ENCODE data around the gene LRP4.

LRP4 gene

DNA sequence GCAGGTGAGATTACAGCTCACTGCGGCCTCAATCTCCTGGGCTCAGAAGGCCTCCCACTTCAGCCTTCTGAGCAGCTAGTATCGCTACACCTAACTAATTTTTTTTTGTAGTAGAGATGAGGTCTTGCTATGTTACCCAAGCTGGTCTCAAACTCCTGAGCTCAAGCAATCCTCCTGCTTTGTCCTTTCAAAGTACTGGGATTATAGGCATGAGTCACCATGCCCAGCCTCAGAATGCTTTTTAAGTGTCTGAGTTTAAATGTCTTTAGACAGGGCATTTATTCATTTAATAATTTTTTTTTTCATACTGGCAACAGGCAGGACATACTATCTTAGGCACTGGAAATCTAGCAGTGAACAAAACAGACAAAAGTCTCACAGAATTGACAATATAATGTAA, 27.7 kb downstream of the LRP4 start:
- DNase-seq, result no peak

DNA sequence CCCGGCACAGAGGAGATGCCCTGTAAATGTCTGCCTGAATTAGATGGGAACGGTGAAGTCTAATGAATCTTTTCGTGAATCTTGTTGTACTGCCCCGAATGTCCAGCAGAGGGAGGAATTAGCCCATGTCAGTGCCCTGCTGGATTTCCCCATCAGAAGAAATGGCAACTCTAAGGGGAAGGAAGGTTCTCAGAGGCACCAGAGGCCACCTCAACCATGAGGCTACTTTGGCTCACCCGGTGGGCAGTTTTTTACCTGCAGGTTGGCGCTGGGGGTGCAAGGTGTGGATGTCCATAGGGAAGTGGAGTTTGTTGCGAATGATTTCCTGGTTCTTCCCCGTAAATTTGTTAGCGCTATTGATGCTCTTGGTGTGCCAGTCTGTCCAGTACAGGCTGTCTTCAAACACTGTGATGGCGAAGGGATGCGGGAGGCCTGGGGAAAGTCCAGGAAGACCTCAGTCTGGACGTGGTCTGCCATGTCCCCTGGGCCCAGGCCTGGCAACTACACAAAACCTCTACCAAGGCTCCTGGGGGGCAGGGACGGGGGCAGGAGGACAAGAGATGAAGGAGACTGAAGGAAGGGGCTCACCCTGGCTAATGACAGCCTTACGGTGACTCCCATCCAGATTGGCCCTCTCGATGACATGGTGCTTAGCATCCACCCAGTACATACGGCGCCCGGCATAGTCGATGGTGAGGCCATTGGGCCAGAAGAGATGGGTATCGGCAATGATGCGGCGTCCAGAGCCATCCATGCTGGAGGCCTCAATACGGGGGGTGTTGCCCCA, 28.5 kb downstream of the LRP4 start:
- DNase-seq, result peak; percentile 54

DNA sequence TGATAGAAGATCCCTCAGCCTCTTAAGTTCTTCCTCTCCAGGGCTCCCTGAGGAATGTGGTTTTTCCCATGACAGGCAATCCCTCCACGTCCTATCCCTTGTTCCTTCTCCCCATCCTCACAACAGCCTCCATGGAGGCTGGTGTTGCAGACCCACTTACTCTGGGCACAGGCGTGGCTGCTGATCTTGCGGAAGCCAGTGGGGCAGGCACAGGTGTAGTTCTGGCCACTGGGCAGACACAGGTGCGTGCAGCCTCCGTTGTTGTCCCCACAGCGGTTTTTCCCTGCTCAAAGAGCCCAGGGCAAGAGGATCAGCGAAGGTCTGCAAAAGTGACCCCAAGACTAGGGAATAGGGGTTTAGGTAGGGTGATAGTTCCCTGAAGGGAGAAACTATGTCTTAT, 29.1 kb downstream of the LRP4 start:
- DNase-seq, result no peak

DNA sequence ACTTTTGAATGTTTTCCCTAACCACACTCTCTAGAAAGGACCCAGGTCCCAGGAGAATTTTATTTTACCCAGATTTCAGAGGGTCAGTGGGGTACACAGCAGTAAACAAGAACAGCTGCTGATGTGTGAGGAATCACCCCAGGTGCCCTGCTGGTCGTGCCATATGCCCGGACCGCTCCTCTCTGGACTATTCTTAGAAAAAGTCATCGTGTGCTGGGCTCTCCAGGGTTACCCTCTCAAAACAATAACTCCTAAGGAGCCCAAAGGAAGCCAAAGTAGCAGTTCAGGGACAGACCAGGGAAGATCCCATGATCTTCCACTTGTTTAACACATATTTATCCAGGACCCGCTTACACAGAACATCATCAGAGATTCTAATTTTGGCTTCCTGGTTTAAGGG, 29.7 kb downstream of the LRP4 start:
- DNase-seq, result no peak

DNA sequence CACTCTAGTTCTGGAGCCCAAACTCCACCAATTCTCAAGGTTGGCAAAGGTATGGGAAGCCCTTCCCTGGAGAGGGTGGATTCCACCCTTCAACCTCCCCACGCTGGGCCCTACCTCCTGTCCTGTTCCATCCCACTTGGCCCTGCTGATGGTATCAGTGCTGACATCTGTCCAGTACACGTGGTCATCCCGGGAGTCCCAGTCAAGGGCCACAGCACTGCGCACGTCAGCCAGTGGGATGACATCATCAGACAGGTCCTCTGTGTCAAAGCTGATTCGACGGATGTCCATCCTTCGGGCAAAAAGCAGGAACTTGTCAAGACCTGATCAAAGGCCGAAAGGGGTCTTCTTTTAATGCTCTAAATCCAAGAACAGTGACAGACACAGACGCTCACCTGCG, 32.1 kb downstream of the LRP4 start:
- DNase-seq, result no peak

- DNase-seq, result no peak
Measured at GRCh38 chr11:46879056-46879585, 39.2 kb downstream of the LRP4 start.

DNA sequence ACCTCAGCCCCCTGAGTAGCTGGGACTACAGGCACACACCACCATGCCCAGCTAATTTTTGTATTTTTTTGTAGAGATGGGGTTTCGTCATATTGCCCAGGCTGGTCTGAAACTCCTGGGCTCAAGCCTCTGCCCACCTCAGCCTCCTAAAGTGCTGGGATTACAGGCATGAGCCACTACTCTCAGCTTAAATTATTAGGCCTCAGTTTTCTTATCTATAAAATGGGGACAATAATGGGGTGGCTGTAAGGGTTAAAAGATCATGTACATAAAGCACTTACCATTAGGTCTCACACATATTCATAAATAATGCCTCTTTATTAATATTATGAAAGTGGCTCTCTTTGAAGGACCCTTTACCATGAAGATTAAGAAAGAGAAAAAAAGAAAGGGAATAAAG, 40.8 kb downstream of the LRP4 start:
- no peak for DNase-seq

GRCh38 chr11:46876471-46876870, 41.9 kb downstream of the LRP4 start:
- DNase-seq, result no peak

DNA sequence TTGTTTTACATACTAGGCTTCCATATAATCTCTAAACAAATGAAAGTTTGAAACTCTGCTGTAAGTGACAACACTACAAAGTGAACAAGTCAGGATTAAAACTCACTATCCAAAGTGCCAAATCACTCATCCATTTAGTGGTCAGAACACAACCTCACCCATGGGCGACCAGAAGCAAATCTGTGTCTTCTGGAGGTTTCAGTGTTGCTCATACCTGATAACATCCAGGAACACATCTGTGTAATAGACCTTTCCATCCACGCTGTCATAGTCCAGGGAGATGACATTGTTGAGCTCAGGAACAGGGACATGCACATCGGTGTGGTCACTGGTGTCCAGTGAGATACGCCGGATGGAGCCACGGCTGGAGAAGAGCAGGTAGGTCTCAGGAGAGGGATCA, 43.8 kb downstream of the LRP4 start:
- DNase-seq, result no peak

DNA sequence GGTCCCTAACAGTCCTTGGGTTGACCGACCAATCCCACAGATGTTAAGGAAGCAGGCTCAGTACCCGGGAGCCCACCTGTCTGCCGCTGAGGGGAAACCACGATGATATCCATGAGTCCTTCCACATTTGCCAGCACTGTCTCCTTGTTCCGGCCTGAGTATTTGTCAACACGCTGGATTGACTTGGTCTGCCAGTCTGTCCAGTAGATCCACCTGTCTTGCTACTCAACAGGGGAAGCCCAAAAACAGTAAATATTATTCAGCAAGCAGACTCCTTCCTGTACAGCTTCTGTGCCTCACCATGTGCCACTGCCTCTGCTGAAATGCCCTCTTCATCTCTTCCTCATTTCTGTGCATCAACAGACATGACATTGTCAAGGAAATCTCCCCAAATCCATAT, 49.4 kb downstream of the LRP4 start:
- no peak for DNase-seq

DNA sequence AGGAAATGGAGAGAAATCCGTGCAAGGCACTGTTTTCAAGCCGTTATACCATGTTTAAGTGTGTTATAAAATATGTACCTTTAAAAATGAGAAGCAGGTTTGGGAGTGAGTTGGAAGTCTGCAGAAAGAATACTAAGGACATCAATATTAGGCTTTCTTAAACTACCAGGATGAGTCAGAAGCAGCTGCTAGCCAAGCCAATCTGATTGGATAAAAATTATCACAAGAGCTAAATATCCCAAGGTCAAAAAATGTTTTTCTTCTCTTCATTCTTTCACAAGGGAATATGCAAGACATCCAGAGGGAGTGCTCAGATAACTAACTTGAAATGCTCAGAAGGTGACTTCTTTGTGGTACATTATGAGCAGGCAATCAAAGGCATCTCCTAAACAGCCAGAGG, 53.0 kb downstream of the LRP4 start:
- no peak for DNase-seq

- DNase-seq, result no peak
Measured at GRCh38 chr11:46860218-46860617, 58.1 kb downstream of the LRP4 start.

GRCh38 chr11:46858920-46859546, 59.3 kb downstream of the LRP4 start:
- no peak for DNase-seq

- no peak for DNase-seq
Measured at GRCh38 chr11:46857666-46858065, 60.7 kb downstream of the LRP4 start.

DNA sequence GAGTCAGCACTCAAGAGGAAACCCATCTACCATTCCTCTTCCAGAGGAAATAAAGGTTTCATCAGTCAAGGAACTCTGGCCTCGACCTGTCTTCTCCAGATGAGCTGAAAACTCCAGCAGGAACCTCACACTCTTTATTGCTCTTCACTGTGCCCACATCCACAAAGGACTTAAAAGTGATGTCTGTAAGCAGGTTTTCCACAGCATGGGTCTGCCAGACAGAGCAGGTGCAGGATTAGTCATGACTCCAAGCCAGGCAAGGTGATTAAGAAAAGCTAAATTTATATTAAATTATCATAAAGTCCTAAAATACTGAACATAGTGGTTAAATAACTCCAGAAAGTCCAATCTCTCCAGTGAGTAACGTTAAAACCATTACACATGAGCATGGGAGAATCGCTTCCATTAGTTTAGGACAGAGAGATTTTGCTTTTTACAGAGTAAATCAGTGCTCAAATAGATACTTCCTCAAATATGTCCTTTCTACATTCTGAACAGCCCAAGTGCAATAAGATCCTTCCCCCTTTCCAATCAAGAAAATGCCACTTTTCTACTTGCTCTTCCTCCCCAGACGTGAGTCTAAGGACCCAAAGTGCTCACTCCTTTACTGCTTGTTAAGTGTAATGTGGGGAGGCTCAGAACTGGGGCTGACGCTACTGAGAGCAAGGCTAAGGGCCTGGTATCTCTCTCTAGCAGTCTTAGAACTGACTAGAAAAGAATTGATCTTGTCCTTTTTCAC, 61.6 kb downstream of the LRP4 start:
- DNase-seq, result no peak

DNA sequence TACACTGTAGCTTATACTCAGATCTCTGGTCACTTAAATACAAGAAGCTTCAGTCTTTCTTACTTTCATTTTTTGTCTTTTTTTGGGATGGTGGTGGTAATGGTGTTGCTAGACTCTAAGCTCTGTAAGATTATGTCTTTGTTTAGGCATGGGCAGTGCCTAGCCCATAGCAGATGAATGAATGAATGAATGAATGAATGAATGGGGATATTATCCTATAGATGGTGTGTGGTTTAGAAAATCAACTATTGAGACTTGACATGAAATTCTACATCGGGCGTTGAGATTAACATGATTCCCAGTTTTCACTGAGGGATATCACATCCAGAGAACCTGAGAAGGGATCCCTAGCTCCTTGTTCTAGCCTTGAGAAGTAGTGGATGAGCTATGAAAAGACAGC, 62.5 kb downstream of the LRP4 start:
- DNase-seq, result no peak

GRCh38 chr11:46855167-46855566, 63.2 kb downstream of the LRP4 start:
- DNase-seq, result no peak

DNA sequence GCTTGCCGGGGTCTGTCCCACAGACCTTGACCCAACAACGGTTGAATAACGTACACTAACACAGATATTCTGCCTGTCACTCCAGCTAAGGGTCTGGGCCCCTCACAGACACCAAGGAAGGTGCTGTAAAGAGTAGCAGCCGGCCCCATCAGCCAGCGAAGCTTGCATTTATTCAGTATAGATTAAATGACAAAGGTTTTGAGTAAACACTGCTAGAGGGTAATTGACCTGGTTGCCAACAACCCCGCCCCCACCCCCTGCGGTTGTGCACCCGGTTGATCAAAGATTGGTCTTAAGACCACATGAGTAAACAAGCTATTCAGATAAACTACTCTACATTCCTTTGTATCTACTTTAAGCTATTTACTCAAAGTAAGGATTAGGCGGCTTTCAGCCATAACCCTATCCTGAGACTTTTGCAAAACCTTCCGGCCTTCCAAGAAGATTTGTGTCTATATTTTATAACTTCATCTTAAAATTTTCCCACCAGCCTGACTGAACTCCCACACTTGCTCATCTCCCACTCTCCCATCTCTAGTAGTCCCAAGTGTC, 67.4 kb downstream of the LRP4 start:
- DNase-seq, result no peak

DNA sequence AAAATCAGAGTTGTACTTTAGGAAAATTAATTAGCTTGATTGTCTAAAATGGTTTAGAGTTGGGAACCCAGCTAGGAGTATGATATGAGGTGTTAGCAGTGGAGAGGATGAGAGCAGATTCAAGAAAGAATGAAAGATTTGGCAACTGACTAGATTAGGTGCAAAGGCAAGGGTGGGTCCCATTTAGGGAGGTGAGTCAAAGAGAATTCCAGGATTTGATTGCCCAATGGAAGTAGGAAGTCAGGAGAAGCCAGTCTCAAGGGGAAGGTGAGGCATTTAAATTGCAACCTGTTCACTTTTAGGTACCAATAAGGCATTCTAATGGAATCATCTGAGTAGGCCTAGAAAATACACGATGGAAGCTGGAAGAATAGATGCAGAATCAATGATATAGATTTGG, 68.7 kb downstream of the LRP4 start:
- no peak for DNase-seq

DNA sequence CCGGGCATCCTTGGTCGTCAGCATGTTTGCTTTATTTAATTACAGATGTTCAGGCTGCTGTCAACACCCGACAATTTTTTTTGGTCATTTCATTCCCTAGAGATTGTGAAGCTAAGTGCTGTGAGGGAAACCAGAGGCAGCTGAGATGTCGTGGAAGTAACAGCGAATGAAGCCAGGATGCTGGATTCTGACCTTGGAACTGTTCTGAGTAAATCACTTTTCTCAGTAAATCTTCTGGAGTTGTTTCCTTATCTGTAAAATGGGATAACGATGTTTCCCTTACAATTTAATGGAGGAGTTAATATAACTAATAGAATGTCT, 71.9 kb downstream of the LRP4 start:
- no peak for DNase-seq

- peak; percentile 77 for DNase-seq
Measured at GRCh38 chr11:46845740-46846509, 72.4 kb downstream of the LRP4 start, which contains the start of gene CKAP5. Gene CKAP5 (minus strand): TSS chr11:46846280. CDS start chr11:46821231, 25,049 bp downstream.

GRCh38 chr11:46845440-46845739, 73.0 kb downstream of the LRP4 start:
- no peak for DNase-seq

- DNase-seq, result no peak
Measured at GRCh38 chr11:46840116-46840515, 78.2 kb downstream of the LRP4 start.

Data from activated CD4-positive, alpha-beta T cell treated with anti-CD3 and anti-CD28 coated beads for 1 hour (primary cell).